ENCODE measurements around the gene EHF. TPM values are rescaled to one million over a fixed set of nuclear protein-coding genes. Genes with fewer than 3 reads are reported as not detected.
"Not testable (repeated sequence)": the region's sequence is repeated elsewhere in the genome, so short reads cannot be mapped to it uniquely, and the experiment has no call there.

The EHF gene
- total RNA-seq, 1 donor from 2014 or later = 239 TPM

DNA sequence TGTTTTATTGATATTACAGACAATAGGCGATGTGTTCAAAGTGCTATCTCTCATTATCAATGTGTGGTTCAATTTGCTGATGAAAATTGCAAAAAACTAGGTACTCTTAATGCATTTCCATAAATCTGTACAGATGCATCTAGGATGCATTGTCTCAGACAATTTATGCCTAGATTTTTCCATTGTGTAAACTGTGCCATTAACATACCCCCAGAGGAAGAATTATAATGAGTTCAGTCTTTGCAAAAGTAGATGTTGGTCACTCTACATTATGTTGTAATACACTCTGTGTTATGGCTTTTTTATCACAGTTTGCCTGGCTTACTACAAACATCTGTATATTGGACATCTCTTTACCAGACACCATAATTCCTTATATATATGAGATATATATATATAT is 62.5 kb downstream of the EHF start:
- Histone ChIP-seq H3K27me3 (ENCODE audit: control insufficient read depth, insufficient read depth, low read length) (no peaks in the 10 kb centered on the region), H3K4me3 (ENCODE audit: low read depth, low read length) (no peak overlapping the region), H3K36me3 (ENCODE audit: control insufficient read depth, insufficient read depth, low read length) (no peaks in the 10 kb centered on the region)
- FAIRE-seq = no peak
- TF ChIP-seq, protein P1, sequence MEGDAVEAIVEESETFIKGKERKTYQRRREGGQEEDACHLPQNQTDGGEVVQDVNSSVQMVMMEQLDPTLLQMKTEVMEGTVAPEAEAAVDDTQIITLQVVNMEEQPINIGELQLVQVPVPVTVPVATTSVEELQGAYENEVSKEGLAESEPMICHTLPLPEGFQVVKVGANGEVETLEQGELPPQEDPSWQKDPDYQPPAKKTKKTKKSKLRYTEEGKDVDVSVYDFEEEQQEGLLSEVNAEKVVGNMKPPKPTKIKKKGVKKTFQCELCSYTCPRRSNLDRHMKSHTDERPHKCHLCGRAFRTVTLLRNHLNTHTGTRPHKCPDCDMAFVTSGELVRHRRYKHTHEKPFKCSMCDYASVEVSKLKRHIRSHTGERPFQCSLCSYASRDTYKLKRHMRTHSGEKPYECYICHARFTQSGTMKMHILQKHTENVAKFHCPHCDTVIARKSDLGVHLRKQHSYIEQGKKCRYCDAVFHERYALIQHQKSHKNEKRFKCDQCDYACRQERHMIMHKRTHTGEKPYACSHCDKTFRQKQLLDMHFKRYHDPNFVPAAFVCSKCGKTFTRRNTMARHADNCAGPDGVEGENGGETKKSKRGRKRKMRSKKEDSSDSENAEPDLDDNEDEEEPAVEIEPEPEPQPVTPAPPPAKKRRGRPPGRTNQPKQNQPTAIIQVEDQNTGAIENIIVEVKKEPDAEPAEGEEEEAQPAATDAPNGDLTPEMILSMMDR (IDR thresholded peaks at IDR 0.05; ENCODE audit: insufficient read depth, low read length, severe bottlenecking) = no peak
- no peak for DNase-seq (ENCODE audit: low read depth)

DNA sequence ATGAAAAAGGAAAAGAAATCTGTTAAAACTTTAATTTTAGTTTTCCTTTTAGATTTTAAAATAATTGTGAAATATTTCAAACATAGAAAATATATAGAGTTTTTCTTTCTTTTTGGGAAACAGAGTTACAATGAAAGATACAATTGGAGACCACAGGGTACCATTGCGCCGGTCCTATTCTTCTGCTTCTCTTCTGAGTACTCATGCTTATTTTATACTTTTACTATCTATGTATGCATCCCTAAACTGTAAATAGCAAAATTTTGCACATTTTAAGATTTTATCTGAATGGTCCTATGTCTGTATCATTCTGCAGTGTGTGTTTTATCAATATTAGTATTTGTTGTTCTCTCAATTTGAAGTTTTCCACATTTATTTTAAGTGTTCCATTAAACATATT is 65.0 kb downstream of the EHF start:
- Histone ChIP-seq H3K36me3 (ENCODE audit: control insufficient read depth, insufficient read depth, low read length) (no peaks in the 10 kb centered on the region), H3K4me3 (ENCODE audit: low read depth, low read length) (no peak overlapping the region), H3K27me3 (ENCODE audit: control insufficient read depth, insufficient read depth, low read length) (no peaks in the 10 kb centered on the region)
- TF ChIP-seq, protein P1 (IDR thresholded peaks at IDR 0.05; ENCODE audit: insufficient read depth, low read length, severe bottlenecking) = no peak
- FAIRE-seq (no peak), DNase-seq (ENCODE audit: low read depth) (no peak)

DNA sequence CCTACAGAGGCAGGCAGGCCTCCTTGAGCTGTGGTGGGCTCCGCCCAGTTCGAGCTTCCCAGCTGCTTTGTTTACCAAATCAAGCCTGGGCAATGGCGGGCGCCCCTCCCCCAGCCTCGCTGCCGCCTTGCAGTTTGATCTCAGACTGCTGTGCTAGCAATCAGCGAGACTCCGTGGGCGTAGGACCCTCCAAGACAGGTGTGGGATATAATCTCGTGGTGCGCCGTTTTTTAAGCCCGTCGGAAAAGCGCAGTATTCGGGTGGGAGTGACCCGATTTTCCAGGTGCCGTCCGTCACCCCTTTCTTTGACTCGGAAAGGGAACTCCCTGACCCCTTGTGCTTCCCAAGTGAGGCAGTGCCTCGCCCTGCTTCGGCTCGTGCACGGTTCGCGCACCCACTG is 71.4 kb downstream of the EHF start:
- DNase-seq (ENCODE audit: low read depth); H3K36me3 ChIP-seq (ENCODE audit: control insufficient read depth, insufficient read depth, low read length); FAIRE-seq; H3K4me3 ChIP-seq (ENCODE audit: low read depth, low read length); H3K27me3 ChIP-seq (ENCODE audit: control insufficient read depth, insufficient read depth, low read length): not testable (repeated sequence)

DNA sequence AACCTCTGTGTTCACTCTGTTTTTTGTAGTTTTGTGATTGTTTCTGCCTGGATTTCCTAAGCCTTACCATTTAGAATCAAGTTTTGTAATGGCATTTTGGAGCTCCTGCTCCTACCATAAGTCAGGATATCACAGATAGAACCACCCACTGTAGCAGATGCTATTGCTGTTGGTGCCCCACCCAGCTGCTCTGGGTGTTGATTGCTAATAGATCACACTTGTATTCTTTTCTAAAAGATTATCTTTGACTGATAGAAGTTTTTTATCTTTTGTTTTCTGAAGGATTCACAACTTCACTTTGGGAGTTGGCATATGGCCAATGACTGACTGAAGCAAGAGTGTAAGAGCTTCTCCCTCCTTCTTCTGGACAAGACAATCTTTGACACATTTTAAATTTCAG is 76.0 kb downstream of the EHF start:
- TF ChIP-seq, protein P1 (IDR thresholded peaks at IDR 0.05; ENCODE audit: insufficient read depth, low read length, severe bottlenecking) = no peak
- Histone ChIP-seq H3K36me3 (ENCODE audit: control insufficient read depth, insufficient read depth, low read length) (no peaks in the 10 kb centered on the region), H3K4me3 (ENCODE audit: low read depth, low read length) (no peak overlapping the region), H3K27me3 (ENCODE audit: control insufficient read depth, insufficient read depth, low read length) (no peaks in the 10 kb centered on the region)
- FAIRE-seq (no peak), DNase-seq (ENCODE audit: low read depth) (no peak)

DNA sequence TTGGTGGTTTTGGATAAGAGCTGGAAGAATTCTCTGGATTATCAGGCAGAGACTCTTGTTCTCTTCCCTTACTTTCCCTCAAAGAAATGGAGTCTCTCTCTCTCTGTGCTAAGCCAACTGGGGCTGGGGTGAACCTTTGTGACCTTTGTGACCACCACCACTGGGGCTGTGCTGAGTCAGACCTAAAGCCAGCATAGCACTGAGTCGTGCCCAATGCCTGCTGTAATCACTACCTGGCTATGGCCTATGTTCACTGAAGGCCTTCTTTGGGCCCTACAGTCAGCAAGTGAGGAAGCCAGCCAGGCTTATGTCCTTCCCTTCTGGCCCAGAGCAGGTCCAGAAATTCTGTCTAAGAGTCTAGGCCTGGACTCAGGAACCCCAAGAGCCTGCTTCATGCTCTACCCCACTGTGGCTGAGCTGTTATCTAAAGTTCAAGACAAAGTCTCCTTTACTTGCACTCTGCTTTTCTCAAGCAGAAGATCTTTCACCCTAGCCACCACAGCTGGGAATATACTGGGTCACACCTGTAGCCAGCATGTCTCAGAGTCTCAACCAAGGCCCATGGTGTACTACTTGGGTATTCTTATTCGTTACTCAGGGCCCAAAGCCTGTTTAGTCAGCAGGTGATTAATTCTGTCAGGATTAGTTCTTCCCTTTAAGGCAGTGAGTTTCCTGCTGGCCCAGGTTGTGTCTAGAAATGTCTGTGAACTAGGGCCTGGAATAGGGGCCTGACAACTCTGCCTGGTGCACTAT is 86.0 kb downstream of the EHF start:
- FAIRE-seq = no peak
- H3K4me3 ChIP-seq (ENCODE audit: low read depth, low read length) = no peak overlapping the region
- peak; percentile 82 for DNase-seq (ENCODE audit: low read depth)
- no peaks in the 10 kb centered on the region for H3K36me3 ChIP-seq (ENCODE audit: control insufficient read depth, insufficient read depth, low read length)
- TF ChIP-seq, protein P1 (IDR thresholded peaks at IDR 0.05; ENCODE audit: insufficient read depth, low read length, severe bottlenecking) = no peak
- no peaks in the 10 kb centered on the region for H3K27me3 ChIP-seq (ENCODE audit: control insufficient read depth, insufficient read depth, low read length)

DNA sequence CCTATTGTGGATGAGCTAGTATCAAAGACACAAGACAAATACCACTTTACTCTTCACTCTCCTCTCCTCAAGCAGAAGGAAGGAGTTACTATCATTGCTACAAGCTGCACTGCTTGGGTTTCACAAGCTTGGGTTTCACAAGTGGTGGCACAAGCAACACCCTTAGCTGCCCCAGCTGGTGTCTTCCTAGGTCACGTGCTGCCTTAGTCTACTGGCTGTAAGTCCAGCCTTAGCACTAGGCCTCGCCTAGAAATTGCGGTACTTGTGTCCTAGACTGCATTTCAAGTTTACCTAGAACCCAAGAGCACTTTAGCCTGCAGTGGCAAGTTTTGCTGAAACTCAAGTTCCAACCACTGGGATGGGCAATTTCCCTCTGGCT is 86.6 kb downstream of the EHF start:
- DNase-seq (ENCODE audit: low read depth) = no peak
- H3K27me3 ChIP-seq (ENCODE audit: control insufficient read depth, insufficient read depth, low read length) = no peaks in the 10 kb centered on the region
- peak; percentile 32 for FAIRE-seq
- TF ChIP-seq, protein P1 (IDR thresholded peaks at IDR 0.05; ENCODE audit: insufficient read depth, low read length, severe bottlenecking) = no peak
- H3K36me3 ChIP-seq (ENCODE audit: control insufficient read depth, insufficient read depth, low read length) = no peaks in the 10 kb centered on the region
- H3K4me3 ChIP-seq (ENCODE audit: low read depth, low read length) = no peak overlapping the region

Other genes starting within 250 kb of the EHF start
- 12.9 and 24.1 TPM in 2 replicates for gene CAT, start 182.2 kb upstream of the EHF start, total RNA-seq
- 0.53 and 3.7 TPM in 2 replicates for gene ELF5, start 107.3 kb upstream of the EHF start, total RNA-seq